Loucy (cell line): ENCODE data around the gene DOC2A.

ENCODE experiments used
- CTCF ChIP-seq: fragments of 200-600 bp; sonication (generic); conservative IDR thresholded peaks from 2 replicates; pipeline ENCODE4 v1.5.1; 2014; ENCODE audit warnings: mild to moderate bottlenecking, antibody characterized with exemption, low read length
- EZH2phosphoT487 ChIP-seq: fragments of 200-600 bp; IDR thresholded peaks from 2 replicates; pipeline ENCODE4 v1.6.1; 2018; ENCODE audit warnings: antibody characterized with exemption, mild to moderate bottlenecking, moderate library complexity, borderline replicate concordance

DNA sequence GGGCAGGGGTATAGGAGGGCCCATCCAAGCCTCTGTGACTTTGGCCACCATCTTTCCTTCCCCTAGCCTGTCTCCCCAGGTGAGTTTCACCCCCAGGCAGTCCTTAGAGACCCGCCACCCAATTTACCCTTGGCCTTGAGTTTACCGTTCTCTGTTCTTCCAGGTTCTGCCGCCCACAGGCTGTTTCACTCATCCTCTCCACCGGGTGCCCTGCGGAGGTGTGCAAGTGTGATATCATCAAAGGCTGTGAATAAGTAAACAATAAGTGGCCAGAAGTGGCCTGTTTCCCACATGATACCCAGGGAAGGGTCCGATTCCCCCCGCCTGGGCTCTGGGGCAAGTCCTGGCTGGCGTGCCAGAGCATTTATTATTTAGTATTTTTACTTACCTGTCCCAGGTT, 35.4 kb upstream of the DOC2A start:
- TF ChIP-seq CTCF (no peak), EZH2phosphoT487 (no peak)
